T47D (cell line): ENCODE measurements around the gene LIPH.
"Not testable (repeated sequence)": the region's sequence is repeated elsewhere in the genome, so short reads cannot be mapped to it uniquely, and the experiment has no call there.

Source experiments
- DNase-seq, 2 experiments: peaks; one replicate each; pipeline versions ENCODE4 v3.0.0 to v3.0.0-alpha.2; 2011 to 2012; ENCODE audit warnings: low read depth in 1 of 2, low spot score in 1 of 2
- JUND ChIP-seq: IDR thresholded peaks from 2 replicates; pipeline ENCODE4 v1.6.1; 2012; ENCODE audit warnings: low read depth
- in situ Hi-C: cut with HindIII; loops from 2 replicates; pipeline ENCODE4 v1.10.0; 2016; ENCODE audit warnings: low sequenced_read_pairs, low pct_unique_long_range_greater_than_20kb

LIPH gene

DNA sequence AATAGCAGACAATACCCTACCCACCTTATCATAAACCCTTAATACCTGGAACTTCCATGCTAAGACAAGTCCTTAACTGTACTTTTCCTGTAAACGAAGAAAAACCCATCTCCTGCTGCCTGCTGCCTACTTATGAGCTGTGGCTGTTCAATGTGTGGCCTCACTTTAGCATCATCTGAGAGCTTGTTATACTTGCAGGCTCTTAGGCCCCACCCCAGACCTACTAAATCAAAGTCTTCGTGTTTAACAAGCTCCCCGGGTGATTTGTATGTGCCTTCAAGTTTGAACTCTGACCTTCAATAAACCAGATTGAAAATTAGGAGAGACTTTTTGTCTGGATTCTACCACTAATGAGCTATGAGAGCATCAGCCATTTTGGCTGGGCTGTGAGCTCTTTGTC, 82.8 kb downstream of the LIPH start:
- DNase-seq = no peak
- in situ Hi-C loops = no loop called here
- no peak for TF ChIP-seq JUND

DNA sequence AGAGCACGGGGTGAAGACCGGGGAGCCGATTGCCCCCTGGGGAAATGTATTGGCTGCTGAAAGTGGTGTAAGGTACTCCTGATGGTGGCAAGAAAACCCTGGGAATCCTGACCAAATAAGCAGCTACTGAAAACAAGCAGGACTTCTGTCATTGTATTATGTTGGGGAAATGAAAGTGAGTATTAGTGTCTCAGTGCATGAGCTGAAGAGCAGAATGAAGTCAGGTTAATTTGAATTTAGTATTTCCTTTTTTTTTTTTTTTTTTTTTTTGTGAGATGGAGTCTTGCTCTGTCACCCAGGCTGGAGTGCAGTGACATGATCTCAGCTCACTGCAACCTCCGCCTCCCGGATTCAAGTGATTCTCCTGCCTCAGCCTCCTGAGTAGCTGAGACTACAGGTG, 86.3 kb downstream of the LIPH start:
- in situ Hi-C loops, DNase-seq: not testable (repeated sequence)

GRCh38 chr3:185465471-185465870, 86.9 kb downstream of the LIPH start:
- in situ Hi-C loops = no loop called here
- DNase-seq = no peak
- TF ChIP-seq JUND = no peak

- no peak for TF ChIP-seq JUND
- DNase-seq = peak; percentile 48 to 76
- in situ Hi-C loops = no loop called here
Observed at GRCh38 chr3:185460719-185461350, 91.6 kb downstream of the LIPH start.

GRCh38 chr3:185460309-185460708, 92.1 kb downstream of the LIPH start:
- in situ Hi-C loops = no loop called here
- DNase-seq = no peak
- TF ChIP-seq JUND = no peak

GRCh38 chr3:185457376-185457775, 95.0 kb downstream of the LIPH start:
- DNase-seq = no peak
- in situ Hi-C loops = no loop called here

More at GRCh38 chr3:185457376-185457775, 95.0 kb downstream of the LIPH start:
- TF ChIP-seq JUND = no peak
